Activated CD4-positive, CD25-positive, alpha-beta regulatory T cell treated with anti-CD3 and anti-CD28 coated beads, Interleukin-2, amount 50 U/mL, for 72 hours (primary cell): Measurements from ENCODE around the gene DIAPH3.

Experiments used
- DNase-seq: peaks from one replicate; pipeline ENCODE4 v3.0.0; 2021

The DIAPH3 gene

DNA sequence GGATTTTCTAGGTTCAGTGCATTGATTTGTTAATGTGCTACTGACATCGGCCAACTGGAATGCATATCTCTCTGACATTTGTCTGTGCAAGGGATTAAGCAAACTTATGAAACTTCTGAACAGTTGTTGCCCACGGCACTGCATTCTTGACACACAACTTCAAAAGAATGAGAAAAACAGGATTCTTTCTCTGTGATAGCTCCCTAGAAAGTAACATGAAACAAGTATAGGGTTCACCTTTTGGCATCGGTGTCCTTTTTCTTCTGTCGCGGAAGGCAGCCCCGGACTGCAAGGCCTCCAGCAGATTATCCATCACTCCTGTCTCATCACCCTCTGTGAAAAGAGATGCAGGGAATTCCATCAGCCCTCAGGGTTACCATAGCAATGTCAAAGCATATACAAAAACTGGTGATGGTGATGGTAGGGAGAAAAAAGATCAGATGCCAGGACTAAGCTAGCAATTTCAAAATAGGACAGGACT lies 389.2 kb downstream of the DIAPH3 start:
- no peak for DNase-seq

DNA sequence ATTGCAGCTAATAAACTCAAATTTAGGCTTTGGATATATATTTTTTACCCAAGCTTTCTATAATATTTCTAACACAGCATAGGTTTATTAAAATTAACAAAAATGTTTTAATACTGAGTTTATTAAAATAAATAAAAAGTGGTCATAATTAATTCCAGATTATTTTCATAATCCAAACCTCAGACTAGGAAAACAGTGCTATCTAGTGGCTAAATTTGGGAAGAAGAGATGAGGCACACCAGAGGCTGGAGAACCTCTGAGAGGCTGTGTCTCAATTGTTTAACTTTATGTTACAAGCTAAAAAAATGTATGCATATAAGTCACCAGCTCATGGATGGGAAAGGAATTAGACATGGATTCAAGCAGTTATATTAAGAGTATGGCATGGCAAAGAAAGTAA lies 392.5 kb downstream of the DIAPH3 start:
- DNase-seq: no peak

DNA sequence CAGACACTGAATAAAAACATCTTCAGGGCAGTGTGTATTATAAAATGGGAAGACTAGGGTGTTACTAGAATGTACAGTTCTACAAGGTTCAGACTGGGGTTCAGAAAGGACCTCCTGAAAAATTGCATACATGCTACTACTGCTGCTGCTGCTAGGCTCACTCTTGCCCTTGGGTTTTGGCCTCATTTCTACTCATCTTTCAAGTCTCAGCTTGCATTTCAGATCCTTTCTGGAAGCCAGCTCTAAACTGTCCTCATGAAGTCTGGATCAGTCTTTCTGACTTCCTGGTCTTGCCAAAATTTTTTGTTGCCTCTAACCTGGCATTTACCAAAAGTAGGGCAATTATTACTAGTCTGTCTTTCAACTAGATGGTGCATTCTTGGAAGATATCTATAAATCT lies 393.3 kb downstream of the DIAPH3 start:
- no peak for DNase-seq

DNA sequence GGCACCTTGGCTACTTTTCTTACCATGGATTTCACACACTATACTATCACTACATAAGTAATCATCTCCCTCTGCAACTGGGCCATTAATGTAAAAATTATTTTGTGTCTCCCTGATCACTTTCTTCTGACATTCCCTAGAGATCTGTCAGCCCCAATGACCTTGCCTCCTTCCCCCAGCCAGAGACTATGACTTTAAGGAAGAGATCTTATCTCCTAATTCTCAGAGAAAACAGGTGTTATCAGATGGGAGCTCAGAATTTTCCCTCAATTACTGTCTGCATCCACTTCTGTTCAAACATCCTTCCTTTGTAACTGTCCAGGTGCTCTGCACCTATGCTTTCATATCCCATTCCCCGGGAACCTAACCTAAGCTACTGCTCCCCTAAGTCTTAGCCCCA lies 397.5 kb downstream of the DIAPH3 start:
- no peak for DNase-seq

DNA sequence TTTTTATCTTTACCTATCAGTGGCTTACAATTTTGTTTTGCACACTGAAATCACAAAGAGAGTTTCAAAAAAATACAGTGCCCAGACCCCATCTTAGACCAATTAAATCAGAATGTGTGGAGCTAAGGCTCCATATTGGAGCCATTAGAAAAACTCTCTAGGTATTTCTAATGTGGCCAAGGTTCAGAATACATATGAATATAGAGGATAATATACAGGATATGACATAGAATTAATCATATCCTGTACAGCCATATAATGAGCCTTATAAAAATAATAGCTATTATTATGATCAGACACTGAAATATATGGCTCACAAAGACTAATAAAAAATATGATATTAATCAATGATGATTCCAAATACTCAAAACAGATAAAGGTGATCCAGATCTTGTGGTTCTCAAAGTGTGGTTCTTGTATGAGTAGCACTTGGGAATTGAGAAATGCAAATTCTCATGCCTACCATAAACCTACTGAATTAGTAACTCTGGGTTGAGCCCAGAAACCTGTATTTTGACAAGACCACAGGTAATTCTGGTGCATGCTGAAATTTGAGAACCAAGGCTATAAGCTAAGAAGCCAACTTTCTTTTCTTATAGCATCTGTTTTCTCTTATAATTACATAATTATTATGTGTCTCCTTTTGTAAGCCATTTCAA lies 408.0 kb downstream of the DIAPH3 start:
- DNase-seq: no peak

DNA sequence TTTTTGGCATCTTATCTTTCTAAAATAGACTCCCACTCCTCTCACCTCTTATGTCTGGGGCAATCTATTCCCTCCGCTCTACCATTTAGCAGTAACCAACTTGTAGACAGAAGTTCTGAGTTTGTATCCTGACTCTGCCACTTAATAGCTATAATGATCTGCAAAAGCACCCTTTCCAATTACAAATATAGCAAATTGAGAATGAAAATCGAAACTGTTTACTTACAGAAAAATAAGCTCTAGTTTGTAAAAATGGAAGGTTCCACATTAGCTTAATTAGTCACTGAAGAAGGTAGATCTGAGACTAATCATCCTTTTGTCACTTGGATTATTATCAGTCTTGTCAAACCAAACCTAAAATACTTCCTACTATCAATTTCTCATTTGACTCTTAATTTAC lies 409.3 kb downstream of the DIAPH3 start:
- DNase-seq: no peak

DNA sequence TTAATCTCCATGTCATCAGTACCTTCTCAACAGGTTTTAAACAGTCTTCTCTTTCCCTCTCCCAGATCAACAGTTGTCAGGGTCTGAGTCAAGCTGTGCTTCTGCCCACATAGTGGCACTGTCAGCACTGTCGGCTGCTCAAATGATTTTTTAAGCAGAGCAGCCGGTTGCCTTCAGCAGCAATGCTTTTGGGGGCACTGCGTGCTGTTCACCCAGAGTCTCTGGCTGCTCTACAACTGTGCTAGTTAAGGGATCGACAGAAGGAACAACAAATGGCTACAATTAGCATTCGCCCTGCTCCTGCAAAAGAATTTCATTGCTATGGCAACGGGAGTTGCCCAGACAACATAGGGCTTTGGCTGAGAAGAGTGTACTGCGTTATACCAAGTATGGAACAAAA lies 412.9 kb downstream of the DIAPH3 start:
- DNase-seq: no peak

DNA sequence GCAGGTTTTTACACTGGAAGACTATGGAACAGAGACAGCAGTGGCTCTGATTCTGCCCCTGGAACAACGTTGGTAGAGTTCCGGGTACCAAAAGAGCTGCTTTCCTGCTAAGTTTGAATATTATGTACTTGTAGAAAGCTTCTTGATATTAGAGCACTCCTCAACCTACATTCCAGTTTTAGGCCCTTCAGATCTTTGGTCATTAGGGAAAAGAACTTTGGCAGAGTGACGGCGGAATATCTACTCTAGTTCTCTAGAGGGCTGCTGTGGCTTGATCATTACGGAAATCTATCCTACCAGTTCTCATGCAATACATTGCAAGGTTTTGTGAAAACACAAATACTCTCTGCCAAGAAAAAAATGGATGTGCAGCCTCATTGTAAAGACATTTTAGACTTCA lies 415.7 kb downstream of the DIAPH3 start:
- no peak for DNase-seq

DNA sequence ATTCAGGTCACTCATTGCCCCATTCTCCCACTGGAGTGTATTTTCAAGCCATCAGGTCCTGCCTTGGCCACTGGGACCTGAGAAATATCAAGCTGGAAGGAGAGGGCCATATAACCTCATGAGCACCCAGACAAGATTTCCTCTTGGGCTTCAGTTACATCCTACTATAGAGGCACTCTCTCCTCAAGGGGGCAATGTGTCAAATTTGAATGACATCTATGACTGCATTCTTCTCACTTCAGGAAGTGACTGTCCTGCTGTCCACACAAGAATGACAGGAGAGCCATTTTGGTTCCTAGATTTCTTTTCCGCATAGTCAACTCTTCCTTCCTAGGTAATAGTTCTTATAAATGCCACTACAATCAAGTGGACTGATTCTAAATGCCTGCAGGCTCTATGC lies 416.2 kb downstream of the DIAPH3 start:
- DNase-seq: no peak

DNA sequence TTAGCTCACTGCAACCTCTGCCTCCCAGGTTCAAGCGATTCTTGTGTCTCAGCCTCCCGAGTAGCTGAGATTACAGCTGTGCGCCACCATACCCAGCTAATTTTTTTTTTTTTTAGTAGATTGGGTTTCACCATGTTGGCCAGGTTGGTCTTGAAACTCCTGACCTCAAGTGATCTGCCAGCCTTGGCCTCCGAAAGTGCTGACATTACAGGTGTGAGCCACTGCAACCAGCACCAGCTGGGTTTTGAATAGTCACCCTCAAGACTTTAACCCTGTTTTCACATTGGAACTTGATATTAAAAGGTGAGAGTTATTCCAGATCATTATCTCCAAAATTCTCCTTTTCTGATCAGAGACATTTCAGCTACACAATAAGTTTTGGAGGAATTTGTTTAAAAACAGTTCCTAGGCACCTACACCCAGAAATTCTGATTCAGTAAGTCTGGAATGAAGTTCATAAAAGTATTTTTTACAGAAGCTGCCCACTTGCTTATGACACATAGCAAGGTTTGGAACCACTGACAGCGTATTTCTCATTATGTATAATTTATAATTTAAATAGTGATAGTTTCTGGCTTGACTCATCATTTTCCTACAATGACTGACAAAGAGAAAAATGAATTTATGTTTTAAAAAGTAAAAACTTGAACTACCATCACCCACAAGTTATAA lies 417.3 kb downstream of the DIAPH3 start:
- DNase-seq: no peak

DNA sequence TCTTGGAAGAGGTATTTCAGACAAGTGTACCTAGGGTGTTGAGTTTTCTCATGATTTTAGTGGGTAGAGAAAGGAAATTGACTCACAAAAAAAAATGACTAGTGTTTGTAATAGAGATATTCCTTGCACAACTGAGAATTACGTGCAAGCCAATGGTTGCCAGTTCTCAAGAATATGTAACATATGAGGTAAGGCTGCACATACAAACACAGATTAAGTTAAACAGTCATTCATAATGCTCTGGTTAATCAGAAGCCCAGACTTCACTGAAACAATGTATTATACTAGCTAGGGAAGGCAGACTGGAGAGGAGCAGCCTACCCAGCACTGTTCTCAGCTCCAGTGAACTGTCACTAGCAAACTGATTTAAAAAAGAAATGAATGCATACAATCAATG lies 418.3 kb downstream of the DIAPH3 start:
- DNase-seq: no peak

DNA sequence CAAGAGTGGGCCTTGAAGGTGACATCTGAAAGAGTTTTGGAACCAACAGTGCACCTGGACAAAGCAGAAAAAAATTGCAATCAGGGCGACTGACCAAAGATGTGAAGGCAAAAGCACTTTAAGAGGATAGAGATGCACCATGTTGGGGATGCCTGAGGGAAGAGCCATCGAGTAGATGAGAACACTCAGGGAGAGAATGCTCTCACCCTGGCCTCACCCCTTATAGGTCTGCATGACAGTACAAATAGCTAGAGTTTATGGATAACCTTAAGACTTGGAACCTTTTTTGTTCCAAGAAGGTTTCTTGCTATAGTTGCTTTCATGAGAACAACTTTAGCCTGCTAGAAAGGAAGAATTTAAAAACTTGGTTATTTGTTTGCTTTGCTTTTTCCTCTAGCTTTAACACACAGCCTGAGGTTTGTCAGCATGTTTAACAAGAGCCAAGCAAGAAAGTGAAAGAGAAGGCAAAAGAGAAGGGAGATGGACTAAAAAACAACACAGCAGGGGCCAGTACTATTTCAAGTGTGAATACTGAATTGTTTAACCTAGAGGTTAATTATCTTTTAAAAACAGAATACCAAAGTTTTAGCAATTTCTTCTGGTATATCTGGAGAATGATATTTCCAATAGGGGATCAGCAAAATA lies 418.9 kb downstream of the DIAPH3 start:
- no peak for DNase-seq

DNA sequence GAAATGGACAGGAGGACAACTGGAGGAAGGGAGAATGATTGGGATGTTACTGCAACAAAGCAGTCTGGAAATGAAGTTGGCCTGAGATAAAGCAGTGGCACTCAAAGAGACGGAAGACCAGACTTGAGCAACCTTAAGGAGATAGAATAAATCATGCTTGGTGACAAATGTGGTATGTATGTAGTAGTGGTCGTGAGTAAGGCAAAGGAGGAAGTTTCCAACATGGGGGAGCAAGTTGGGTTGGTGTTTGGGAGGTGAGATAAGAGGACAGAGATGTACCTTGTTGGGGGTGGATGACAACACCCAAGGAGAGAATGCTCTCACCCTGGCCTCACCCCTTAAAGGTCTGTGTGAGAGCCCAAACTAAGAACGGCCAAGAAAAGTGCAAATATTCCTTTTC lies 420.5 kb downstream of the DIAPH3 start:
- DNase-seq: no peak

DNA sequence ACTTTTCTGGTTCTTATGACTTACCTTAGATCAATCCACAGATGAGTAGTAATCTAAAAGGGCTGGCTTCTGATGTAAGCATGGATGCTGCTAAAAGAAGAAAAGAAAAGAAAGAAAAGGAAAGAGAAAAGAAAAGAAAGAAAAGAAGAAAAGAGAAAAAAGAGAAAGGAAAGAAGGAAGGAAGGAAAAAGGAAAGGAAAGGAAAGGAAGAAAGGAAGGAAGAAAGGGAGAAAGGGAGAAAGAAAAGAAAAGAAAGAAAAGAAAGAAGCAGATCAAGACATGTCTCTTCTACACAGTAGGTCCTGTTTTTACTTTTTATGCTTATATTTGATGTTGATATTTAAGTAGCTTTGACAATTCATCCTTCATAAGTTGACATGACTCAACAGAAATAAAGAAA lies 421.3 kb downstream of the DIAPH3 start:
- no peak for DNase-seq

DNA sequence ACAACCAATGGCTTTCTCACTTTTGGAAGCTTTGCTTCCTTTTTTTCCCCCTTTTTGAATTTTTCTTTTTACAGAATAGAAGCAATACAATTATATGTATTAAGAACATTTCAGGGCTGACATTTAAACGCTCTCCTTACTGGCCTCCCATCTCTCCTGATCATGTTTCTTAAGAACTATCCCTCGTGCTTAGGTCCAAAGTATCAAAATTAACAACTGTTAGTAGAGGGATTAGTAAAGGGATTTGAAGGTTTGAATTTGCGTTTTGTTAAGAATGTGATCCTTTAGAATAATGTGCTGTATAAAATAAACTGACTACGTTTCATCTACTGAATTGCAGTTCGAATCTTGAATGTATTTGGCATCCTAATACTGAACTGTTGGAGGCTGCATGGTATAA lies 424.8 kb downstream of the DIAPH3 start:
- no peak for DNase-seq

DNA sequence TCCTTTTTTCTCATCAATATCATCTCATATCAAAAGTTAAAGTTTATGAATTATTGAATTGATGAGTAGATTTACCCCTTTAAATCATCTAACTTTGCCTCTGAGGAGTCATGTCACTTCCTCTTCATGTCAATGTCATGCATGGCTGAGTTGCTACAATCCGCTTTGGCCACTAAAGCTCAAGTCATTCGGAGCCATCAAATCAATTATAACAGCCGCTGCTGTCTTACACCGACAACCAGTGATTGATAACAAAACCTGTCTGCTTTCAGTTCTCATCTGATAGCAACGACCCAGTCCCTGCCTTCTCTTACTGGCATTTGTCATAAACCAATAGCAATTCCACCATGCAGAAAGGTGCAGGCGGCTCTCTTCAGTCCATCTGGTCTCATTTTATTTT lies 429.3 kb downstream of the DIAPH3 start:
- no peak for DNase-seq

DNA sequence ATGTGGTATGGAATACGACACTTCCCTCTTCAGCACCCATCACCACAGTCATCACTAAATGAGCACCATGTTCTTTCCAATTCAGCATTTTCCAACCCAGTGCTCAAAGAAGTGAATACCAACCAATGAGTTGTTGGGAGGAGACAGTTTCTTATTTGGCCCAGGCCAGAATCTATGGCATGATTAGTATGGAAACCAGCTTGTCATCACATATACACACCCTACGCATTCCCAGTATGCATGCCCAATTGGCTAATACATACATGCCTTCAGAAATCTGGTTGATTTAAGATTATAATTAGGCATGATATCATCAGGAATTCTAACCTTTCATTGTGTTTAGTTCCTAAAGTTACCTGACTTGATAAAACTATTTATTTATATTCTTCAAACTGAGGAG lies 430.0 kb downstream of the DIAPH3 start:
- DNase-seq: no peak

DNA sequence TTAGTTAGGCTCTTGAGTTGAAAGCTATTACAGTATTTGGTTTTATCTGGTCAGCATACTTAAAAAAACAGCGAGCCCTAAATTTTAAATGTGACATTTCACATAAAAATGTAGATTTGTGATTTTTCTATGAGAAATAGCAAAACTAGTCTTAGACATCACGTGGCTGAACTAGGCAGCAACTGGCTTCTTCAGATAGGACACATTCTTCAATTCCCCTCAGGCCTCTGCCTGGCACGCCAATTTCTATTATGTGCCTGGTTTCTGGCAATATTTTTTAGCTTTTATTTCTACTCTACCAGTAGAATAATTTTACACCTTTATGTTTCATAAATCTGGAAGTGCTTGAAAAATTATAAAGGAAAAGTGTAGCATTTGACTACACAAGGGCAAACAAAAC lies 433.7 kb downstream of the DIAPH3 start:
- no peak for DNase-seq

DNA sequence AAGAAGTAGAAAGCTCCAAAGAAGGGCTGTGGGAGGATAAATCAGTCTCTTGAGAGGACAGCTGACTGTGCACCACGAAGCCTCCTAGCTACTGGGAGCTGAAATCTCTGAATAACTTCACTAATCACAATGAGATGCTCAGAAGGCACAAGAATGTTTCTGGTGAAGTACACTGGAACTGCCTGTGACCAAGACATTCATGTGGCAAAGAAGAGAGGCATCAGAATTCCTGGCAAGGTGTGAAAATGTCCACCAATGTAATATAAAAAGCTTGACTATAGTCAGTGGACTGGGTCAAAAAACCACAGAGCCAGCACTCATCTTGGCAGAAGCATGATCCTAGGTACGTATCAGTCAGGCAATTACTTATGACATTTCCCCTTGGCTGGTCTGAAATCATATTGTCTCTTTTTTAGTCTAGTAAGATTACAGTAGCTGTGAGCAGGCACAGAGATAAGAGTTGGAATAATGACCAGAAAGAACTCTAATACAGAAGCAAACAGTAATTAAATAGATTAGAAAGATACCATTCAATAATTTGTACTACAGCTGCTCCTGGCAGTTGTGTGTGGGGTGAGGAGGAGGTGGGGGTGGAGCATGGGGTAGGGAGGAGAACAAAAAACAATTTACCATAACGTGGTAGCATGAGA lies 434.7 kb downstream of the DIAPH3 start:
- no peak for DNase-seq

DNA sequence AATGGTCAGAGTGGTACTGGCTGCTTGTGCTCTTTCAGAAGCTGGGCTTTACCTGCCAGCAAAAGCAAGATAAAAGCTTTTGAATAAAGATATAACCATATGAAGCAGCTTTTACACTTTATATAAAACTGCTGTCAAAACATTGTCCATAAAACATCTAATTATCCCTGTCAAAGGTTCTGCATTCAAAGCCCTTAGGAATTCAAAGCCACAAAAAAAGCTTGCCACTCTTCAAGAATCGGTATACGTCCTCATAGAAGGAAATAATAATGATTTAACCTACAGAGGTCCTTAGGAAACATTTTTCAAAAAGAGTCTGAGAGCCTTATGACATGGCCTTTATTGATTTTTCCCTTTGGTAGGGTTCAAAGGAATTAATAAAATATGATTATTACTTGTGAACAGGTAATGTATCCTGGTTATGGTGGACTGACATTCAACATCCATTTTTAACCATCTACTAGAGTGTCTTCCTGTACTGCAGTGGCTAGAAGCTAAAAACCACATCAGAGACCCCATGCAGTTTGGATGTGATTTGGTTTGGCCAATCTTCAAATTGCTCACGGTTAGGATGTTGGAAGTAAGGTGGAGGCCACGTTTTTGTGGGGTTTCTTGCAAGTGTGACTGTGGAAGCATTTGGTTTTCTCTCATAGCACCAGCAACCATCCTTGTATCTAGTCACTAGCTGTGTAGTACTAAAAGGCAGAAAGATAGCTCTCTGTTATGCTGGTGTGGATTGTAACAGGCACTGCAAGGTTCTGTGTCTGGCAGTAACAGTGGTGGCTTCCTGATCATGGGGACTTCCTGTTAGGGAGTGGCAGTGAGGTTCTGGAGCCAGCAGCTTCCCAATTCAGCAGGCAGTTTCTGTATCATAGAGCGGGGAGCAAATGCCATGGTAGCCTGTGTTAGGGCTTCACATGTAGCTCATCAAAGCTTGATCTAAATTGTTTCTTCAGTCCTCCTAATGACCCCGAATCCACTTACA lies 441.5 kb downstream of the DIAPH3 start:
- no peak for DNase-seq

DNA sequence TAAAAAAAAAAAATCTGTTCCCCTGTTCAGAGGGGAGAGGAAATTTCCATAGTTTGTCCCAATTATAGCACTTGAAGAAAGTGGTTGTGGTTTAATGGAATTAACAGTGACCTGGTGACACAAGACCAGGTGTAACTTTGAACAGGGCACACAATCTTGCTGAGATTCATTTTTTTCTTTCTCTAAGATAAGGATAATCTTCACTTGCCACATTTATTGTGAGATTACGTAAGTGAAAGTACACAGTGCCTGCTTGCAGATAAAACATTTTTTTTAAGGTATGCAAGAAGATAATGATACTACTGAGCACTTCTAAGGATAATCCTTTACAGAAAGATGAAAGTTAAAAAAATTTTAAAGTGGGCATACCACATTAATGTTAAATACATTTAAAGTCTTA lies 448.1 kb downstream of the DIAPH3 start:
- no peak for DNase-seq

DNA sequence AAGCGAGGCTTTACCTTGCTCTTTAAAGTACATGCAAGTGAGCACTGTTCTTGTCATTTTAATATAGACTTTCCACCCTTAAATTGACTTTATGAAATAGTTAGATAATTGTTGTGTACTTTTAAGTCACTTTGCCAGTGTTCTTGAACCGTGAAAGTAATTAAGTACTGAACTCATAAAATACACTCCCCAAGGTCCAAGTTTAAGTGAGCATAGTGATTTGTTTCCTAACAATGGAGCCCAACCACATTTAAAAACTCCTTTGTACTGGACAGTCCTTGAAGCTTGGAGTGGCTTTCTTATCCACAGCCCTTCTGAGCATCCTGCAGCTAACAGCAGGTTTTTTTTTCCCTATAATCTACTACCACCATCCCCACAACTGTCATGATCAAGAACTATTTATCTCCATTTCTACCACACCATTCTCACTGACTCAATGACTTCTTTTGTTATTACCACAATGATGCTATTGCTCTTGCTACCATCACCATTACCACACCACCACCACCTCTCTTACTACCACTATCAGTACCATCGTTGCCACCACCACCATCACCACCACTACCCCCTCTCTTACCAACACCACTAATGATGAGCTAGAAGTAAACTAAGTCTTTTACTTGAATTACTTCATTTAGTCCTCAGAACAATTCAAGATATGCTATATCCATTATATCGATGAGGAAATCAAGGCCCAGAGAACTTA lies 452.6 kb downstream of the DIAPH3 start:
- no peak for DNase-seq
